Lower leg skin (tissue), 3 donors: ENCODE results near the gene ERC2.

Experiments used
- CTCF ChIP-seq, 3 donors: fragments of 450-650 bp; IDR thresholded peaks; one replicate each; pipeline ENCODE4 v1.5.1; 2016; ENCODE audit warnings: antibody characterized with exemption in 3 of 3, mild to moderate bottlenecking in 3 of 3, moderate library complexity in 2 of 3
- POLR2A ChIP-seq, 2 donors: fragments of 450-650 bp; IDR thresholded peaks; one replicate each; pipeline ENCODE4 v1.6.1; 2016 to 2017; ENCODE audit warnings: antibody characterized with exemption in 2 of 2, mild to moderate bottlenecking in 1 of 2, moderate library complexity in 1 of 2

- TF ChIP-seq POLR2A (IDR thresholded peaks at IDR 0.05) = no peak
- no peak for TF ChIP-seq CTCF (IDR thresholded peaks at IDR 0.05)
Observed at GRCh38 chr3:55588146-55588765, 880.0 kb downstream of the ERC2 start.
